ENCODE results near the gene ZNF267.
"Not testable (repeated sequence)": the region's sequence is repeated elsewhere in the genome, so short reads cannot be mapped to it uniquely, and the experiment has no call there.

ZNF267 gene

GRCh38 chr16:31873556-31874365, at the start of gene ZNF267:
Gene ZNF267 (plus strand): TSS chr16:31873807. CDS start chr16:31873967, 160 bp downstream.
- peak; percentile 87 for DNase-seq (ENCODE audit: low read depth)

GRCh38 chr16:31833047-31833446, 40.6 kb upstream of the ZNF267 start:
- DNase-seq (ENCODE audit: low read depth) = no peak

DNA sequence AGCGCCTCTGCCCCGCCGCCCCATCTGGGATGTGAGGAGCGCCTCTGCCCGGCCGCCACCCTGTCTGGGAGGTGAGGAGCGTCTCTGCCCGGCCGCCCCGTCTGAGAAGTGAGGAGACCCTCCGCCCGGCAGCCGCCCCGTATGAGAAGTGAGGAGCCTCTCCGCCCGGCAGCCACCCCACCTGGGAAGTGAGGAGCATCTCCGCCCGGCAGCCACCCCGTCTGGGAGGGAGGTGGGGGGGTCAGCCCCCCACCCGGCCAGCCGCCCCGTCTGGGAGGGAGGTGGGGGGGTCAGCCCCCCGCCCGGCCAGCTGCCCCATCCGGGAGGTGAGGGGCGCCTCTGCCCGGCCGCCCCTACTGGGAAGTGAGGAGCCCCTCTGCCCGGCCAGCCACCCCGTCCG, 37.2 kb upstream of the ZNF267 start:
- not testable (repeated sequence) for DNase-seq (ENCODE audit: low read depth)

GRCh38 chr16:31842864-31843263, 30.7 kb upstream of the ZNF267 start:
- no peak for DNase-seq (ENCODE audit: low read depth)

DNA sequence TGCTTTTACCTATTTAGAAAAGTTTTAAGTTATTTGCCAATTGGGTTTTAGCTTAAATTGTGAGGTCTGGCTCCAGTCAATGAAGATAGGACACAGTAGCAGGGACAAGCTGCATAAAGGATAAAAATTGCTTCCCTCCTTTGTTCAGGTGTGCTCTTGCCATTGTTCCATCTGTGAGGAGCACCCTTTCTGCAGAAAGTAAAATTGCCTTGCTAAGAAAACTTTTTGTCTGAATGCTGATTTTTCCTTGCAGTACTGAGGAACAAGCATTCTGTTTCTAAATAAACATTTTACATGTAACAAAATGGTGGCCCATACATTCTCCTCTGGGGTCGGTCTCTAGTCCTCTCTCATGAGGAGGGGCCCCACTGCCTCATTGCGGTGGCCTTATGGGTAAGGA, 25.0 kb upstream of the ZNF267 start:
- DNase-seq (ENCODE audit: low read depth) = not testable (repeated sequence)

DNA sequence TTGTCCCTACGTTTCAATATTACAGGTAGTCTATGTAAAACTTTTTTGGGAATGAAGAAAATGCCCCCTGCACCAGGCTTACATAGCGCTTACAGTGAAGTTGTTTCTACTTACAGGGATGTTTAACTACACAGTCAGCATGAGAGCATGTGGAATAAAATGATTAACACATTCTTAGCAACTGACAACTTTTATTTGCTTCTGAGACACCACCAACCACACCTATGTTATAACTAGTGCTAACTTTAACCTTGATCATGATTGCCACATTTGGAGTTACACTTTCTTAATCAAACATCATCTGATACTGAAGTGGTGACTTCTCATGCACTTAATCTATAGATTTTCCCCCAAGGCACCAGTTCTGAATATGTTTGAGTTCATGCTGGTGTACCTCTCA, 20.3 kb upstream of the ZNF267 start:
- no peak for DNase-seq (ENCODE audit: low read depth)

DNA sequence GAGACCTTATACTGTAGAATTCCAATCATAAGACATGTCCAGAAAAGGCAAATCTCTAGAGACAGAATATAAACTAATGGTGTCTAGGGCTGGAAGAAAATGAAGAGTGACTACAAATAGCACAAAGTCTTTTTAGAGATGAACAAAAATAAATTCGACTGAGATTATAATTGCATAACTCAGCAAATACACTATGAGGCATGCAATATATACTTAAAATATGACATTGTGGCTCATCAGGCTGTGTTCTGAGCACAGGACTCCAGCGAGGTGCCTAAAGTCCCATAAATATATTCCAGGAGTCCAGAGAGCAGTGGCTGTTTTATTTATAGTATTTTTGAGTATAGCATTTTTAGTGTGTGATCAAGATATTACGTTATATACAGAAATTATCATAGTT, 13.1 kb upstream of the ZNF267 start:
- DNase-seq (ENCODE audit: low read depth) = no peak

GRCh38 chr16:31861455-31861854, 12.2 kb upstream of the ZNF267 start:
- no peak for DNase-seq (ENCODE audit: low read depth)

- no peak for DNase-seq (ENCODE audit: low read depth)
Measured at GRCh38 chr16:31862761-31863160, 10.8 kb upstream of the ZNF267 start.

DNA sequence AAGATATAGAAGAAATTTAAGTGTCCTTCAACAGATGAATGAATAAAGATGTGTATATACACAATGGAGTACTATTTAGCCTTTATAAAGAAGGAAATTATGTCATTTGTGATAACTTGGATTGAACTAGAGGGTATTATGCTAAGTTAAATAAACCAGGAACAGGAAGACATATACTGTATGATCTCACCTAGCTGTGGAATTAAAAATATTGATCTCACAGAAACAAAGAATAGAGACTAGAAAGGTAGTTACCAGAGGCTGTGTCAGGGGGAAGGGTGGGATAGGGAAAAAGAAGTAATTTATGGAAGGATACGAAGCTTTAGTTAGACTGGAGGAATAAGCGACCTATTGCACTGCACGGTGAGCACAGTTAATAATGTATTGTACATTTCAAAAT, 5.4 kb upstream of the ZNF267 start:
- no peak for DNase-seq (ENCODE audit: low read depth)

DNA sequence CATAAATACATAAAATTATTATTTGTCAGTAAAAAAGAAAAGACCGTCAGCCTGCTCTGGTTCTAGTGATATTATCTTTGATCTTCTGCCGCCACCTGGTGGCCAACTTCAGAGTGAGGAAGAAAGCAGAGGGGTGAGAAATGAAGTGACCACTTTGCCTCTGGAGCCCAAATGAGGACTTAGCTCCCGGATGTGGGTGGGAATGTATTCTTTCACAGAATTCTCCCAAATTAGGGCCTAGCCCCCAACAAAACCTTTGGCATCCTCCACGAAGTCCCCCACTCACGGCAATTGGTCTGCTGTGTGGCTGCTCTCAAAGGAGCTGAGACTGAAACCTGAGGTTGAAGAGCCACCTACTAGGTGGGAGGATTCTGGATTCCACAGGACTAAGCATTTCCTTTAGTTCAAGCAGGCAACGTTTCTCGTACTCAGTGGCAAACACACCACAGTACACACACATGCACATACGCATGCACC, 4.9 kb upstream of the ZNF267 start:
- DNase-seq (ENCODE audit: low read depth) = peak; percentile 71

GRCh38 chr16:31869511-31870201, 4.0 kb upstream of the ZNF267 start:
- DNase-seq (ENCODE audit: low read depth) = peak; percentile 72

DNA sequence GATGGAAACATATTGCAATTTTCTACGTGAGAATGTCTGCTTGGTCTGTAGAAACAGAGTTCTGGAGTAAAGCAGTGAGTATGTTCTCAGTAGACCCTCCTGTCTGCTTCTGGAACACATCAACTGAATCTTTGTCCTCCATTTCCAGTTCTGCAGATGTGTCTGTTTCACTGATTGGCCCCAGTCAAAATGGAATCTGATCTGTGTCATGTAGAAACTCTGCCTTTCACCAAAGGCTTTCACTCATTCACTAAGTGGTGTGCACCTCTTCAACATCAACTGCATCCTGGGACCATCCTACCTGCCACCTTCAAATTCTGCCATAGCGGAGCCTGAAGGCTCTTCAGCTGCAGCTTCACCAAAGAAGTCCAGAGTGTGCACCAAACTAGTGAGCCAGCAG, 2.8 kb upstream of the ZNF267 start:
- no peak for DNase-seq (ENCODE audit: low read depth)

DNA sequence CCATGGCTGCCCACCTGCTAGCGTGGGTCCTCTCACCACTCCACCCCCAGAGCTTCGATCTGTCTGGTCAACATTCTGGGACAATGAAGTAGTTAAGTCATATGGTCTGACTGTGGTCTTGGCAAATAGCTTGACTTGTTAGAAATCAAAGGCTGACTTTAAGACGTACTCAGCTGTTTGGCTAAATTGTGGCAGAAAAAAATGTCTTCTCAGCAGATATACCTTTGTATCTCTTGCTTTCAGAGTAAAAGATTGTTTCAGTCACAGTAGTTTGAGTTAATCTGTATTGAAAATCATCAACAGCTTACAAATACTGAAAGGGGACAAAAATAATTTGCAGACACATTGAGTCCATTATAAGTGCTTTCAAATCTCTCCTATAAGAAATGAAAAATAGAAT, 2.1 kb upstream of the ZNF267 start:
- DNase-seq (ENCODE audit: low read depth) = no peak

GRCh38 chr16:31872201-31872600, 1.4 kb upstream of the ZNF267 start:
- no peak for DNase-seq (ENCODE audit: low read depth)

DNA sequence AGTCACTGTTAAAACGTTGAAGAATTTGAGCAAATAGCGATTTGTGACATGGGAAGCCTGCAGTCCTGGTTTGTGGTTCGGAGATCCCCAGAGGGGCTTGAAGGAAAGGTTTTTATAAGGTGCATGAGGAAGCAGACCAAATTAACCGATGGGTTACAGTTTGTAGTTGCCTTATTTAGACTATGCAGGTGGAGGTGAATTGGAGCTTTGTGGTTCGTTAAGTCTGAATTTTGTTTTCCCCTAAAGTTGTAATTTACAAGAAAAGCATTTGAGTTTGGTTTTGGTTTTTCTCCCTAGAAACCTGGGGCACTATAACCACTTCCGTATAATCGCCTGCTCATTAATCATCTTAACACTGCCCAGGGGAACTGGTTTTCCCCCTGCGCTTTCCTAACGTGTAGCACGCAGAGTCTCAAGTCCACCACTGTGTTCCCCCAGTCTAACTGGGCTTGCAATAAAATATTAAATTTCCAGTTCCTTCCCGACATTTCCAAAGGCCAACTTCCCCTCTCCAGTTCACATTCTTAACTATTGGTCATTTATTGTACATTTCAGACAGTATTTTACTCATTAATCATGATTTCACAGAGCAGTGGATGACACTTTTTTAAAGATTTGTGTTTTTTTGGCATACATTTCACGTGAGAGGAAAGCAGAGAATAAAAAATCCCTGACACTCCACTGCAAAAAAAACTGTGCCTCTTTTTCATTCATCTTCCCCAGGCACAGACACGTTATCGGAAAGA, 932 bp downstream of the ZNF267 start:
- DNase-seq (ENCODE audit: low read depth) = no peak

GRCh38 chr16:31875112-31875803, 1.7 kb downstream of the ZNF267 start:
- no peak for DNase-seq (ENCODE audit: low read depth)

- DNase-seq (ENCODE audit: low read depth) = no peak
Measured at GRCh38 chr16:31875928-31876547, 2.4 kb downstream of the ZNF267 start.

- peak; percentile 49 for DNase-seq (ENCODE audit: low read depth)
Measured at GRCh38 chr16:31876951-31877828, 3.6 kb downstream of the ZNF267 start.

GRCh38 chr16:31877876-31878642, 4.5 kb downstream of the ZNF267 start:
- DNase-seq (ENCODE audit: low read depth) = no peak
